Neural crest cell (in vitro differentiated cells): Measurements from ENCODE around the gene SSTR5. TPM values are rescaled to one million over a fixed set of nuclear protein-coding genes. Genes with fewer than 3 reads are reported as not detected.
A peak's percentile ranks its signal among the peaks of the same experiment; 100 is the strongest.

ENCODE experiments used
- DNase-seq: peaks from one replicate; pipeline ENCODE4 v3.0.0; 2021; ENCODE audit warnings: low read depth, mixed read lengths, low spot score
- H3K27ac Mint-ChIP-seq: one replicate; pipeline ENCODE4 v1.8.0; 2021; ENCODE audit warnings: mild to moderate bottlenecking, mixed read lengths; ENCODE audit not compliant: unreplicated experiment
- H3K27me3 Mint-ChIP-seq: 2 replicates; pipeline ENCODE4 v1.8.0; 2021; ENCODE audit warnings: low read depth, mild to moderate bottlenecking, mixed read lengths
- H3K36me3 Mint-ChIP-seq: 2 replicates; pipeline ENCODE4 v1.8.0; 2021; ENCODE audit warnings: low read depth, mild to moderate bottlenecking, mixed read lengths
- H3K4me1 Mint-ChIP-seq: 2 replicates; pipeline ENCODE4 v1.8.0; 2021; ENCODE audit warnings: mixed read lengths
- H3K4me3 Mint-ChIP-seq: one replicate; pipeline ENCODE4 v1.8.0; 2021; ENCODE audit warnings: mild to moderate bottlenecking, mixed read lengths
- H3K9me3 Mint-ChIP-seq: 2 replicates; pipeline ENCODE4 v1.8.0; 2021; ENCODE audit warnings: mixed read lengths
- CTCF ChIP-seq: fragments of 200-600 bp; sonication (generic); conservative IDR thresholded peaks from 2 replicates; pipeline ENCODE4 v1.5.0; 2021; ENCODE audit warnings: antibody characterized with exemption, mild to moderate bottlenecking
- total RNA-seq: library from RNA; stranded (reverse); gene quantifications from 2 replicates; pipeline ENCODE4 v1.2.1, GENCODE V29; 2021

SSTR5 gene
- total RNA-seq, 1 donor from 2014 or later = not detected

DNA sequence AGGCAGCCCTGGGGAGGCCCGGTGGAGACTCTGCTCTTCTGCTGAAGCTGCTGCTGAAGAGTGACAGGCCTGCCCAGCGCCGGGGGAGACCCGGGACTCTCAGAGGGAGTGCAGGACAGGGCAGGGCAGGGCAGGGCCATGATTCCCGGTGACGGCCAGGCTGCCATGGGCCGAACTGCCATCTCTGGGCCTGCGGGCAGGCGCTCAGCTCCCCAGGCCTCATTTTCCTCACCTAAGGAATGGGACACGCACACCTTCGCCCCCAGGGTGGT is 22.6 kb upstream of the SSTR5 start:
- H3K4me1 Mint-ChIP-seq = no peaks in the 10 kb centered on the region
- H3K9me3 Mint-ChIP-seq = no peaks in the 10 kb centered on the region
- H3K36me3 Mint-ChIP-seq = no peaks in the 10 kb centered on the region
- DNase-seq = no peak
- H3K27me3 Mint-ChIP-seq = no peaks in the 10 kb centered on the region
- H3K27ac Mint-ChIP-seq = no peak overlapping the region
- no peak for TF ChIP-seq CTCF
- no peak overlapping the region for H3K4me3 Mint-ChIP-seq

DNA sequence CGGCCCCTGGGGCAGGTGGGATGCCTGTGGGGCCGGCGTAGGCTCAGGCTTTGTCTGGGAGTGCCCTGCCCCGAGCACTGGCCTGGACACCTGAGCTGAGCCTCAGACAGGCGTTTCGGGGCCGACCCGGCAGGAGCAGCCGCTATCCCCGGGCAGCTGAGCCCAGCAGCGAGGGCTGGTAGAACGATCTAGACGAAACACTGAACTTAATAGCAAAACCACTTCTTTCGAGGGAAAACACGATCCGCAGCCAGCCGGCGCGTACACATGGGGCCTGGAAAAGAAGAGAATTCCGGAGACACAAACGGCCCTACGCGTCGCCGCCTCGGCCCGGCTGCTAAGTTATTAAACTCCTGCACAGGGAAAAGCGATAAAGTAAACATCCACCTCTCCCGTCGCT is 22.0 kb upstream of the SSTR5 start:
- no peak for TF ChIP-seq CTCF
- no peak overlapping the region for H3K4me3 Mint-ChIP-seq
- H3K27ac Mint-ChIP-seq = peak overlapping the region; percentile 62
- DNase-seq = no peak
- H3K36me3 Mint-ChIP-seq = no peaks in the 10 kb centered on the region
- H3K9me3 Mint-ChIP-seq = no peaks in the 10 kb centered on the region
- no peaks in the 10 kb centered on the region for H3K27me3 Mint-ChIP-seq
- no peaks in the 10 kb centered on the region for H3K4me1 Mint-ChIP-seq

GRCh38 chr16:1050921-1051320 is 21.6 kb upstream of the SSTR5 start:
- H3K4me3 Mint-ChIP-seq = no peak overlapping the region
- no peaks in the 10 kb centered on the region for H3K4me1 Mint-ChIP-seq
- H3K36me3 Mint-ChIP-seq = no peaks in the 10 kb centered on the region
- DNase-seq = no peak
- no peaks in the 10 kb centered on the region for H3K9me3 Mint-ChIP-seq
- no peaks in the 10 kb centered on the region for H3K27me3 Mint-ChIP-seq
- TF ChIP-seq CTCF = no peak
- H3K27ac Mint-ChIP-seq = no peak overlapping the region

GRCh38 chr16:1051446-1051845 is 21.1 kb upstream of the SSTR5 start:
- H3K9me3 Mint-ChIP-seq = no peaks in the 10 kb centered on the region
- H3K4me1 Mint-ChIP-seq = no peaks in the 10 kb centered on the region
- H3K36me3 Mint-ChIP-seq = no peaks in the 10 kb centered on the region
- H3K27ac Mint-ChIP-seq = no peak overlapping the region
- TF ChIP-seq CTCF = no peak
- DNase-seq = no peak
- H3K27me3 Mint-ChIP-seq = no peaks in the 10 kb centered on the region
- H3K4me3 Mint-ChIP-seq = no peak overlapping the region

DNA sequence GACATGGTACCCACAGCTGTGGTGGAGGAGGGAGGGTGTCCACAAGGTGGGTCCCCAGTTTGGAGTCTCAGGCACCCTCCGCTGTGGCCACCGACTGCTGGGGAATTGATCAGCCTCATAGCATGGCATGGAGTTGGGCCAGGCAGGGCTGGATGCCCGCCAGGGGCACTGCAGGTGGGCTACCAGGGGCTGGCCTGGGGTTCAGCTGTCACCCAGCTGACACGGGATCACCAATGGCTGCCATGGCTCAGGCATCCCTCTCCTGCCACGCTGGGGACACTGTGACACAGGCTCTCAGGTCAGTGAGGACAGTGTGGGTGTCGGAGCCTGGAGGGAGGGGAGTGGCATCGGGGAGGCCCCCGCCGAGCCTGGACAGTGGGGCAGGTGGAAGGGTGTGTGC is 19.8 kb upstream of the SSTR5 start:
- H3K27ac Mint-ChIP-seq = no peak overlapping the region
- no peak for TF ChIP-seq CTCF
- DNase-seq = no peak
- H3K27me3 Mint-ChIP-seq = no peaks in the 10 kb centered on the region
- no peaks in the 10 kb centered on the region for H3K36me3 Mint-ChIP-seq
- H3K9me3 Mint-ChIP-seq = no peaks in the 10 kb centered on the region
- no peak overlapping the region for H3K4me3 Mint-ChIP-seq
- no peaks in the 10 kb centered on the region for H3K4me1 Mint-ChIP-seq

DNA sequence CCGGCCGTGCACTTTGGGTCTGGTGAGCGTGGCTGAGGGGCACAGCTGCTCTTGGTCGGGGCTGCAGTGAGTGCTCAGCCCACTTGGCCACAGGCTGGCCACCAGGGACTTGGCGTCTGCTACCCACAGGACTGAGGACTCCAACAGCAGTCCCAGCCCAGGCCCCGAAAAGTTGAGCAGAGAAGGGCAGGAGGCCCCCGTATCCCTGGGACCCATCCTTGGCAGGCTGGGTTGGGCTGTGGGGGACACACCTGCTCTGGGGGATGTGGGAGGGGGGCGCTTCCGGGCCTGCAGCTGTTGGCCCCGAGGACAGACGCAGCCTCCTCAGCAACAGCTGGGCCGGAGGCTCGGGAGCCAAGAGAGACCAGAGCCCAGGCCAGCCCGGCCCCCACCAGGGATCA is 19.4 kb upstream of the SSTR5 start:
- no peaks in the 10 kb centered on the region for H3K9me3 Mint-ChIP-seq
- H3K36me3 Mint-ChIP-seq = no peaks in the 10 kb centered on the region

More for the DNA sequence above, 19.4 kb upstream of the SSTR5 start:
- Mint-ChIP-seq H3K4me1 (no peaks in the 10 kb centered on the region), H3K27me3 (no peaks in the 10 kb centered on the region), H3K27ac (no peak overlapping the region), H3K4me3 (no peak overlapping the region)
- no peak for TF ChIP-seq CTCF
- DNase-seq = no peak
